Suprapubic skin (tissue), 4 donors: Measurements from ENCODE around the gene PLEKHG4.

ENCODE experiments used
- POLR2A ChIP-seq, 2 donors: fragments of 450-650 bp; IDR thresholded peaks; one replicate each; pipeline ENCODE4 v1.6.1; 2017; ENCODE audit warnings: antibody characterized with exemption in 2 of 2, mild to moderate bottlenecking in 2 of 2, moderate library complexity in 2 of 2
- POLR2AphosphoS5 ChIP-seq, 3 donors: sonication (generic); formaldehyde crosslinking; IDR thresholded peaks; one replicate each; pipeline ENCODE4 v1.6.1; 2017; ENCODE audit warnings: antibody characterized with exemption in 3 of 3
- TF ChIP-seq, protein P1 (sequence below), 2 donors: fragments of 200-600 bp in 1 of 2; fragments of 450-650 bp in 1 of 2; sonication (generic) in 1 of 2; IDR thresholded peaks; one replicate each; pipeline ENCODE4 v1.5.1; 2016 to 2019; ENCODE audit warnings: antibody characterized with exemption in 2 of 2, mild to moderate bottlenecking in 1 of 2, moderate library complexity in 1 of 2

DNA sequence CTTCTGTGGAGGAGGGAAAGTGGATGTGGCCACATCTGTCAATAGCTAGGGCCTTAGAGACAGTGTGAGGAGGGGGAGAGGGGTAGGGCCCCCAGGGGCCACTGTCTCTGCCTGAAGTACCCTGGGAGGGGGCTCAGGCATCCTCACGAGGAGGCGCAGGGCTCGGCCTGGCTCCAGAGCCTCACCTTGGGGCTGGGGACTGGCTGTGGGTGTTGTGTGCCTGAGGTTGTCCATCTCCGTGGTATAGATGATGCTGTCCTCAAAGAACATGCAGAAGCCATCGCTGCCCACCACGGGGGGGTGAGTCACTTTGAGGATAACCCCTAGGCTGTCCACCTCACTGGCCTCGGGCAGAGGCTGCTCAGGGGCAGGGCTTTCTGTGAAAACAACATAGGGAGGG is 12.1 kb downstream of the PLEKHG4 start:
- TF ChIP-seq, protein P1, sequence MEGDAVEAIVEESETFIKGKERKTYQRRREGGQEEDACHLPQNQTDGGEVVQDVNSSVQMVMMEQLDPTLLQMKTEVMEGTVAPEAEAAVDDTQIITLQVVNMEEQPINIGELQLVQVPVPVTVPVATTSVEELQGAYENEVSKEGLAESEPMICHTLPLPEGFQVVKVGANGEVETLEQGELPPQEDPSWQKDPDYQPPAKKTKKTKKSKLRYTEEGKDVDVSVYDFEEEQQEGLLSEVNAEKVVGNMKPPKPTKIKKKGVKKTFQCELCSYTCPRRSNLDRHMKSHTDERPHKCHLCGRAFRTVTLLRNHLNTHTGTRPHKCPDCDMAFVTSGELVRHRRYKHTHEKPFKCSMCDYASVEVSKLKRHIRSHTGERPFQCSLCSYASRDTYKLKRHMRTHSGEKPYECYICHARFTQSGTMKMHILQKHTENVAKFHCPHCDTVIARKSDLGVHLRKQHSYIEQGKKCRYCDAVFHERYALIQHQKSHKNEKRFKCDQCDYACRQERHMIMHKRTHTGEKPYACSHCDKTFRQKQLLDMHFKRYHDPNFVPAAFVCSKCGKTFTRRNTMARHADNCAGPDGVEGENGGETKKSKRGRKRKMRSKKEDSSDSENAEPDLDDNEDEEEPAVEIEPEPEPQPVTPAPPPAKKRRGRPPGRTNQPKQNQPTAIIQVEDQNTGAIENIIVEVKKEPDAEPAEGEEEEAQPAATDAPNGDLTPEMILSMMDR (IDR thresholded peaks at IDR 0.05) = no peak
- TF ChIP-seq POLR2A (IDR thresholded peaks at IDR 0.05) = no peak
- no peak for TF ChIP-seq POLR2AphosphoS5 (IDR thresholded peaks at IDR 0.05)
